ENCODE data around the gene MTMR6.

GRCh38 chr13:25291691-25292090 lies 4.4 kb upstream of the MTMR6 start:
- TF ChIP-seq CTCF (optimal IDR thresholded peaks at IDR 0.05 in 1 of 3, IDR thresholded peaks at IDR 0.05 in 1 of 3, conservative IDR thresholded peaks at IDR 0.05 in 1 of 3; ENCODE audit: extremely low read depth in 1 of 3, insufficient read depth in 2 of 3, low read length in 3 of 3) (no peak), EZH2 (IDR thresholded peaks at IDR 0.05; ENCODE audit: low read length) (no peak)
